WTC11 (cell line): ENCODE results near the gene ATP6V1F. TPM values are rescaled to one million over a fixed set of nuclear protein-coding genes. Genes with fewer than 3 reads are reported as not detected.

Source experiments
- ATAC-seq: fragments of 200-7000 bp; cut with Tn5 transposase; 2 replicates; pipeline ENCODE4 v1.10.0; 2021; ENCODE audit warnings: mild to moderate bottlenecking, moderate library complexity
- CTCF ChIA-PET: fragments of 300-600 bp; sonication (Branson Sonifier 250); formaldehyde crosslinking; loops from one replicate; lab custom pipeline; 2021; ENCODE audit warnings: antibody characterized with exemption; lab: Charles Lee
- POLR2A ChIA-PET: fragments of 350-600 bp; sonication (Branson Sonifier 250); formaldehyde crosslinking; loops from one replicate; lab custom pipeline; 2021; ENCODE audit warnings: antibody characterized with exemption; lab: Charles Lee
- DNase-seq: peaks from one replicate; pipeline ENCODE4 v3.0.0; 2021; ENCODE audit warnings: low spot score
- H3K27ac Mint-ChIP-seq: 2 replicates; pipeline ENCODE4 v1.8.0; 2021; ENCODE audit warnings: mixed read lengths
- H3K27me3 Mint-ChIP-seq: 2 replicates; pipeline ENCODE4 v1.8.0; 2021; ENCODE audit warnings: low read depth, mild to moderate bottlenecking, moderate library complexity, mixed read lengths
- H3K36me3 Mint-ChIP-seq: 2 replicates; pipeline ENCODE4 v1.8.0; 2021; ENCODE audit warnings: mixed read lengths
- H3K4me1 Mint-ChIP-seq: 2 replicates; pipeline ENCODE4 v1.8.0; 2022; ENCODE audit warnings: mixed read lengths
- H3K4me3 Mint-ChIP-seq: 2 replicates; pipeline ENCODE4 v1.8.0; 2021; ENCODE audit warnings: mild to moderate bottlenecking, moderate library complexity, mixed read lengths
- H3K9me3 Mint-ChIP-seq: 2 replicates; pipeline ENCODE4 v1.8.0; 2021; ENCODE audit warnings: mixed read lengths
- ATF1 ChIP-seq: sonication (generic); formaldehyde crosslinking; IDR thresholded peaks from 2 replicates; pipeline ENCODE4 v1.8.1; 2023; ENCODE audit warnings: mild to moderate bottlenecking, moderate library complexity, missing genetic modification reagents
- ELF4 ChIP-seq: sonication (generic); formaldehyde crosslinking; IDR thresholded peaks from 2 replicates; pipeline ENCODE4 v1.8.1; 2022; ENCODE audit warnings: low read depth, mild to moderate bottlenecking, moderate library complexity, missing genetic modification reagents
- EMX1 ChIP-seq: fragments of 250-450 bp; sonication (Bioruptor Pico); IDR thresholded peaks from 2 replicates; pipeline ENCODE4 v1.8.0; 2021; ENCODE audit warnings: mild to moderate bottlenecking
- ETV6 ChIP-seq: sonication (generic); formaldehyde crosslinking; IDR thresholded peaks from 2 replicates; pipeline ENCODE4 v1.8.1; 2022; ENCODE audit warnings: mild to moderate bottlenecking, missing genetic modification reagents
- FOXJ3 ChIP-seq: sonication (generic); formaldehyde crosslinking; IDR thresholded peaks from 2 replicates; pipeline ENCODE4 v1.9.0; 2021; ENCODE audit warnings: missing genetic modification reagents, mild to moderate bottlenecking, borderline replicate concordance
- FOXK1 ChIP-seq: sonication (generic); formaldehyde crosslinking; IDR thresholded peaks from 2 replicates; pipeline ENCODE4 v1.8.0; 2022; ENCODE audit warnings: mild to moderate bottlenecking, moderate library complexity, missing genetic modification reagents
- MYBL2 ChIP-seq: sonication (generic); formaldehyde crosslinking; IDR thresholded peaks from 2 replicates; pipeline ENCODE4 v1.8.1; 2023; ENCODE audit warnings: mild to moderate bottlenecking, moderate library complexity, missing genetic modification reagents
- SMAD3 ChIP-seq: sonication (generic); formaldehyde crosslinking; IDR thresholded peaks from 2 replicates; pipeline ENCODE4 v1.8.0; 2022; ENCODE audit warnings: missing genetic modification reagents, mild to moderate bottlenecking, borderline replicate concordance
- ZNF423 ChIP-seq: fragments of 250-450 bp; sonication (Bioruptor Pico); IDR thresholded peaks from 2 replicates; pipeline ENCODE4 v2.1.2; 2022; ENCODE audit warnings: mild to moderate bottlenecking, moderate library complexity
- total RNA-seq: library from RNA; stranded (reverse); gene quantifications from 3 replicates; pipeline ENCODE4 v1.2.3, GENCODE V29; 2021
- TF ChIP-seq, protein P1 (sequence below): fragments of 250-450 bp; sonication (Bioruptor Pico); IDR thresholded peaks from 2 replicates; pipeline ENCODE4 v1.9.0; 2021; ENCODE audit warnings: mild to moderate bottlenecking, borderline replicate concordance
- TF ChIP-seq, protein P2 (sequence below): sonication (generic); formaldehyde crosslinking; IDR thresholded peaks from 2 replicates; pipeline ENCODE4 v1.8.0; 2022; ENCODE audit warnings: mild to moderate bottlenecking, missing genetic modification reagents
- TF ChIP-seq, protein P3 (sequence below): sonication (generic); formaldehyde crosslinking; IDR thresholded peaks from 2 replicates; pipeline ENCODE4 v1.8.0; 2022; ENCODE audit warnings: missing genetic modification reagents
- TF ChIP-seq, protein P4 (sequence below): sonication (generic); formaldehyde crosslinking; IDR thresholded peaks from 2 replicates; pipeline ENCODE4 v1.8.0; 2023; ENCODE audit warnings: missing genetic modification reagents, mild to moderate bottlenecking, borderline replicate concordance
- TF ChIP-seq, protein P5 (sequence below): sonication (generic); formaldehyde crosslinking; IDR thresholded peaks from 2 replicates; pipeline ENCODE4 v1.8.1; 2022; ENCODE audit warnings: missing genetic modification reagents, borderline replicate concordance
- TF ChIP-seq, protein P6 (sequence below): sonication (generic); formaldehyde crosslinking; IDR thresholded peaks from 2 replicates; pipeline ENCODE4 v1.8.1; 2023; ENCODE audit warnings: mild to moderate bottlenecking, missing genetic modification reagents

The ATP6V1F gene
- total RNA-seq, 1 experiment from 2014 or later, result 117 TPM

DNA sequence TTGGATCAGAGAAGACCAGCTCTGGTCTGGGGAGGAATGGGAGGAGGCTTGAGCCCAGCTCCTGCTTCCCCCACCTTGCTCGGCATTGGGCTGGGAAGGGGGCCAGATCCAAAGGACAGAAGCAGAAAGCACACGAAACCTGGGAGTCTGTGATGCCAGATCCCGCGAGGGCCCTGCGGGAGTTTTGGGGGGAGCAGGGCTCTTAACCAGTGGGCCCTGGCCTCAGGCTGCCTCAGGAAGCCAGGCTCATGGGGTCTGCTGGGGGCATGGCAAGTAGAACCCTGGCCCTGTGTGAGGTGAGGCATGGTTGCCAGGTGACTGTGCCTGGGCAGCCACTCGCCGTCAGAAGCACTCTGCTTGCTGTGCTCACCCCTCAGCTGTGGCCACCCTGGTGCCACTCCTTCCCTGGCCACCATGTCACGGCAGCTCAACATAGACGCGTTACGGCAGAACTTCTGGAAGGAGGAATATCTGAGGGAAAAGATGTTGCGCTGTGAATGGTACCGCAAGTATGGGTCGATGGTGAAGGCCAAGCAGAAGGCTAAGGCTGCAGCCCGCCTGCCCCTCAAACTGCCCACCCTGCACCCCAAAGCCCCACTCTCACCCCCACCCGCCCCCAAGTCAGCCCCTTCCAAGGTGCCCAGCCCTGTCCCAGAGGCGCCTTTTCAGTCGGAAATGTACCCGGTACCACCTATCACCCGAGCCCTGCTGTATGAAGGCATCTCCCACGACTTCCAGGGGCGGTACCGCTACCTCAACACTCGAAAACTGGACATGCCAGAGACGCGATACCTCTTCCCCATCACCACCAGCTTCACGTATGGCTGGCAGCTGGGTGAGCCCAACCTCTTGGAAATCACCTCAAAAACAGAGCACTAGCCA lies 3.6 kb downstream of the ATP6V1F start:
- H3K36me3 Mint-ChIP-seq, result peaks cover 9% of the 10 kb centered on the region
- TF ChIP-seq ETV6 (CRISPR knock-in tag), result no peak
- DNase-seq (no peak), ATAC-seq (no peak)
- ChIA-PET CTCF (no interaction called here), POLR2A (no interaction called here)
- H3K27ac Mint-ChIP-seq, result no peak overlapping the region
- H3K27me3 Mint-ChIP-seq, result peaks cover 42% of the 10 kb centered on the region
- H3K9me3 Mint-ChIP-seq, result no peaks in the 10 kb centered on the region
- no peak overlapping the region for H3K4me3 Mint-ChIP-seq
- H3K4me1 Mint-ChIP-seq, result peaks cover 29% of the 10 kb centered on the region

DNA sequence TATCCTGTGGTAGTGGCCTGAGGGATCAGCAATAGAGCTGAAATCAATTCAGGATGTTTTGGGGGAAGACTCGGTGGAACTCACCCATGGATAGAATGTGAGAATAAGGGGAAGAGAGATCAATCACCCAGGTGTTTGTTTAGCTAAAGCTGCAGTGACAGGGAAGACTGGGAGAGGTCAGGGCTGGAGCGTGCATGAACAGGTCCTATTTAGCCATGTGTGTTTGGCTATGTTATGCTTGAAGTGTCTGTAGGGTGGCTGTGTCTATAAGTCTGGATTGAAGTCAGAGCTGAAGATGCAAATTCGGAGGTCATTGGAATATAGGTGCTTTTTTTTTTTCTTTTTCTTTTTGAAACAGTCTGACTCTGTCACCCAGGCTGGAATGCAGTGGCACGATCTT lies 4.6 kb downstream of the ATP6V1F start:
- CTCF ChIA-PET, result interaction anchor here (0.9 to 4.5 kb wide), 7 partner anchors 13 to 393 kb away, joined by 3 to 44 read pairs (median 4); no protein-coding TSS in a partner anchor
- Mint-ChIP-seq H3K4me3 (no peak overlapping the region; the same call in 1 of the 2 replicates), H3K27me3 (peaks cover 52% of the 10 kb centered on the region), H3K27ac (no peak overlapping the region), H3K4me1 (peaks cover 26% of the 10 kb centered on the region), H3K9me3 (no peaks in the 10 kb centered on the region), H3K36me3 (peaks cover 9% of the 10 kb centered on the region)
- POLR2A ChIA-PET, result interaction anchor here (1.0 kb wide), 2 partner anchors 16 to 34 kb away, joined by 3 to 4 read pairs; no protein-coding TSS in a partner anchor
- ATAC-seq (no peak), DNase-seq (no peak)
- TF ChIP-seq, protein P1, sequence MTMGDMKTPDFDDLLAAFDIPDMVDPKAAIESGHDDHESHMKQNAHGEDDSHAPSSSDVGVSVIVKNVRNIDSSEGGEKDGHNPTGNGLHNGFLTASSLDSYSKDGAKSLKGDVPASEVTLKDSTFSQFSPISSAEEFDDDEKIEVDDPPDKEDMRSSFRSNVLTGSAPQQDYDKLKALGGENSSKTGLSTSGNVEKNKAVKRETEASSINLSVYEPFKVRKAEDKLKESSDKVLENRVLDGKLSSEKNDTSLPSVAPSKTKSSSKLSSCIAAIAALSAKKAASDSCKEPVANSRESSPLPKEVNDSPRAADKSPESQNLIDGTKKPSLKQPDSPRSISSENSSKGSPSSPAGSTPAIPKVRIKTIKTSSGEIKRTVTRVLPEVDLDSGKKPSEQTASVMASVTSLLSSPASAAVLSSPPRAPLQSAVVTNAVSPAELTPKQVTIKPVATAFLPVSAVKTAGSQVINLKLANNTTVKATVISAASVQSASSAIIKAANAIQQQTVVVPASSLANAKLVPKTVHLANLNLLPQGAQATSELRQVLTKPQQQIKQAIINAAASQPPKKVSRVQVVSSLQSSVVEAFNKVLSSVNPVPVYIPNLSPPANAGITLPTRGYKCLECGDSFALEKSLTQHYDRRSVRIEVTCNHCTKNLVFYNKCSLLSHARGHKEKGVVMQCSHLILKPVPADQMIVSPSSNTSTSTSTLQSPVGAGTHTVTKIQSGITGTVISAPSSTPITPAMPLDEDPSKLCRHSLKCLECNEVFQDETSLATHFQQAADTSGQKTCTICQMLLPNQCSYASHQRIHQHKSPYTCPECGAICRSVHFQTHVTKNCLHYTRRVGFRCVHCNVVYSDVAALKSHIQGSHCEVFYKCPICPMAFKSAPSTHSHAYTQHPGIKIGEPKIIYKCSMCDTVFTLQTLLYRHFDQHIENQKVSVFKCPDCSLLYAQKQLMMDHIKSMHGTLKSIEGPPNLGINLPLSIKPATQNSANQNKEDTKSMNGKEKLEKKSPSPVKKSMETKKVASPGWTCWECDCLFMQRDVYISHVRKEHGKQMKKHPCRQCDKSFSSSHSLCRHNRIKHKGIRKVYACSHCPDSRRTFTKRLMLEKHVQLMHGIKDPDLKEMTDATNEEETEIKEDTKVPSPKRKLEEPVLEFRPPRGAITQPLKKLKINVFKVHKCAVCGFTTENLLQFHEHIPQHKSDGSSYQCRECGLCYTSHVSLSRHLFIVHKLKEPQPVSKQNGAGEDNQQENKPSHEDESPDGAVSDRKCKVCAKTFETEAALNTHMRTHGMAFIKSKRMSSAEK (CRISPR knock-in tag), result no peak
- TF ChIP-seq FOXJ3, result no peak
- TF ChIP-seq, protein P2, sequence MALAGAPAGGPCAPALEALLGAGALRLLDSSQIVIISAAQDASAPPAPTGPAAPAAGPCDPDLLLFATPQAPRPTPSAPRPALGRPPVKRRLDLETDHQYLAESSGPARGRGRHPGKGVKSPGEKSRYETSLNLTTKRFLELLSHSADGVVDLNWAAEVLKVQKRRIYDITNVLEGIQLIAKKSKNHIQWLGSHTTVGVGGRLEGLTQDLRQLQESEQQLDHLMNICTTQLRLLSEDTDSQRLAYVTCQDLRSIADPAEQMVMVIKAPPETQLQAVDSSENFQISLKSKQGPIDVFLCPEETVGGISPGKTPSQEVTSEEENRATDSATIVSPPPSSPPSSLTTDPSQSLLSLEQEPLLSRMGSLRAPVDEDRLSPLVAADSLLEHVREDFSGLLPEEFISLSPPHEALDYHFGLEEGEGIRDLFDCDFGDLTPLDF (CRISPR knock-in tag), result no peak
- no peak for TF ChIP-seq MYBL2 (CRISPR knock-in tag)
- no peak for TF ChIP-seq ATF1 (CRISPR knock-in tag)
- TF ChIP-seq ZNF423 (CRISPR knock-in tag), result no peak
- no peak for TF ChIP-seq FOXK1 (CRISPR knock-in tag)
- no peak for TF ChIP-seq ELF4 (CRISPR knock-in tag)
- TF ChIP-seq, protein P3, sequence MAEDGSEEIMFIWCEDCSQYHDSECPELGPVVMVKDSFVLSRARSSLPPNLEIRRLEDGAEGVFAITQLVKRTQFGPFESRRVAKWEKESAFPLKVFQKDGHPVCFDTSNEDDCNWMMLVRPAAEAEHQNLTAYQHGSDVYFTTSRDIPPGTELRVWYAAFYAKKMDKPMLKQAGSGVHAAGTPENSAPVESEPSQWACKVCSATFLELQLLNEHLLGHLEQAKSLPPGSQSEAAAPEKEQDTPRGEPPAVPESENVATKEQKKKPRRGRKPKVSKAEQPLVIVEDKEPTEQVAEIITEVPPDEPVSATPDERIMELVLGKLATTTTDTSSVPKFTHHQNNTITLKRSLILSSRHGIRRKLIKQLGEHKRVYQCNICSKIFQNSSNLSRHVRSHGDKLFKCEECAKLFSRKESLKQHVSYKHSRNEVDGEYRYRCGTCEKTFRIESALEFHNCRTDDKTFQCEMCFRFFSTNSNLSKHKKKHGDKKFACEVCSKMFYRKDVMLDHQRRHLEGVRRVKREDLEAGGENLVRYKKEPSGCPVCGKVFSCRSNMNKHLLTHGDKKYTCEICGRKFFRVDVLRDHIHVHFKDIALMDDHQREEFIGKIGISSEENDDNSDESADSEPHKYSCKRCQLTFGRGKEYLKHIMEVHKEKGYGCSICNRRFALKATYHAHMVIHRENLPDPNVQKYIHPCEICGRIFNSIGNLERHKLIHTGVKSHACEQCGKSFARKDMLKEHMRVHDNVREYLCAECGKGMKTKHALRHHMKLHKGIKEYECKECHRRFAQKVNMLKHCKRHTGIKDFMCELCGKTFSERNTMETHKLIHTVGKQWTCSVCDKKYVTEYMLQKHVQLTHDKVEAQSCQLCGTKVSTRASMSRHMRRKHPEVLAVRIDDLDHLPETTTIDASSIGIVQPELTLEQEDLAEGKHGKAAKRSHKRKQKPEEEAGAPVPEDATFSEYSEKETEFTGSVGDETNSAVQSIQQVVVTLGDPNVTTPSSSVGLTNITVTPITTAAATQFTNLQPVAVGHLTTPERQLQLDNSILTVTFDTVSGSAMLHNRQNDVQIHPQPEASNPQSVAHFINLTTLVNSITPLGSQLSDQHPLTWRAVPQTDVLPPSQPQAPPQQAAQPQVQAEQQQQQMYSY (CRISPR knock-in tag), result no peak
- TF ChIP-seq, protein P4, sequence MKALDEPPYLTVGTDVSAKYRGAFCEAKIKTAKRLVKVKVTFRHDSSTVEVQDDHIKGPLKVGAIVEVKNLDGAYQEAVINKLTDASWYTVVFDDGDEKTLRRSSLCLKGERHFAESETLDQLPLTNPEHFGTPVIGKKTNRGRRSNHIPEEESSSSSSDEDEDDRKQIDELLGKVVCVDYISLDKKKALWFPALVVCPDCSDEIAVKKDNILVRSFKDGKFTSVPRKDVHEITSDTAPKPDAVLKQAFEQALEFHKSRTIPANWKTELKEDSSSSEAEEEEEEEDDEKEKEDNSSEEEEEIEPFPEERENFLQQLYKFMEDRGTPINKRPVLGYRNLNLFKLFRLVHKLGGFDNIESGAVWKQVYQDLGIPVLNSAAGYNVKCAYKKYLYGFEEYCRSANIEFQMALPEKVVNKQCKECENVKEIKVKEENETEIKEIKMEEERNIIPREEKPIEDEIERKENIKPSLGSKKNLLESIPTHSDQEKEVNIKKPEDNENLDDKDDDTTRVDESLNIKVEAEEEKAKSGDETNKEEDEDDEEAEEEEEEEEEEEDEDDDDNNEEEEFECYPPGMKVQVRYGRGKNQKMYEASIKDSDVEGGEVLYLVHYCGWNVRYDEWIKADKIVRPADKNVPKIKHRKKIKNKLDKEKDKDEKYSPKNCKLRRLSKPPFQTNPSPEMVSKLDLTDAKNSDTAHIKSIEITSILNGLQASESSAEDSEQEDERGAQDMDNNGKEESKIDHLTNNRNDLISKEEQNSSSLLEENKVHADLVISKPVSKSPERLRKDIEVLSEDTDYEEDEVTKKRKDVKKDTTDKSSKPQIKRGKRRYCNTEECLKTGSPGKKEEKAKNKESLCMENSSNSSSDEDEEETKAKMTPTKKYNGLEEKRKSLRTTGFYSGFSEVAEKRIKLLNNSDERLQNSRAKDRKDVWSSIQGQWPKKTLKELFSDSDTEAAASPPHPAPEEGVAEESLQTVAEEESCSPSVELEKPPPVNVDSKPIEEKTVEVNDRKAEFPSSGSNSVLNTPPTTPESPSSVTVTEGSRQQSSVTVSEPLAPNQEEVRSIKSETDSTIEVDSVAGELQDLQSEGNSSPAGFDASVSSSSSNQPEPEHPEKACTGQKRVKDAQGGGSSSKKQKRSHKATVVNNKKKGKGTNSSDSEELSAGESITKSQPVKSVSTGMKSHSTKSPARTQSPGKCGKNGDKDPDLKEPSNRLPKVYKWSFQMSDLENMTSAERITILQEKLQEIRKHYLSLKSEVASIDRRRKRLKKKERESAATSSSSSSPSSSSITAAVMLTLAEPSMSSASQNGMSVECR (CRISPR knock-in tag), result no peak
- TF ChIP-seq, protein P5, sequence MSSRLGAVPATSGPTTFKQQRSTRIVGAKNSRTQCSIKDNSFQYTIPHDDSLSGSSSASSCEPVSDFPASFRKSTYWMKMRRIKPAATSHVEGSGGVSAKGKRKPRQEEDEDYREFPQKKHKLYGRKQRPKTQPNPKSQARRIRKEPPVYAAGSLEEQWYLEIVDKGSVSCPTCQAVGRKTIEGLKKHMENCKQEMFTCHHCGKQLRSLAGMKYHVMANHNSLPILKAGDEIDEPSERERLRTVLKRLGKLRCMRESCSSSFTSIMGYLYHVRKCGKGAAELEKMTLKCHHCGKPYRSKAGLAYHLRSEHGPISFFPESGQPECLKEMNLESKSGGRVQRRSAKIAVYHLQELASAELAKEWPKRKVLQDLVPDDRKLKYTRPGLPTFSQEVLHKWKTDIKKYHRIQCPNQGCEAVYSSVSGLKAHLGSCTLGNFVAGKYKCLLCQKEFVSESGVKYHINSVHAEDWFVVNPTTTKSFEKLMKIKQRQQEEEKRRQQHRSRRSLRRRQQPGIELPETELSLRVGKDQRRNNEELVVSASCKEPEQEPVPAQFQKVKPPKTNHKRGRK, result no peak
- no peak for TF ChIP-seq SMAD3 (CRISPR knock-in tag)
- no peak for TF ChIP-seq EMX1 (CRISPR knock-in tag)
- TF ChIP-seq, protein P6, sequence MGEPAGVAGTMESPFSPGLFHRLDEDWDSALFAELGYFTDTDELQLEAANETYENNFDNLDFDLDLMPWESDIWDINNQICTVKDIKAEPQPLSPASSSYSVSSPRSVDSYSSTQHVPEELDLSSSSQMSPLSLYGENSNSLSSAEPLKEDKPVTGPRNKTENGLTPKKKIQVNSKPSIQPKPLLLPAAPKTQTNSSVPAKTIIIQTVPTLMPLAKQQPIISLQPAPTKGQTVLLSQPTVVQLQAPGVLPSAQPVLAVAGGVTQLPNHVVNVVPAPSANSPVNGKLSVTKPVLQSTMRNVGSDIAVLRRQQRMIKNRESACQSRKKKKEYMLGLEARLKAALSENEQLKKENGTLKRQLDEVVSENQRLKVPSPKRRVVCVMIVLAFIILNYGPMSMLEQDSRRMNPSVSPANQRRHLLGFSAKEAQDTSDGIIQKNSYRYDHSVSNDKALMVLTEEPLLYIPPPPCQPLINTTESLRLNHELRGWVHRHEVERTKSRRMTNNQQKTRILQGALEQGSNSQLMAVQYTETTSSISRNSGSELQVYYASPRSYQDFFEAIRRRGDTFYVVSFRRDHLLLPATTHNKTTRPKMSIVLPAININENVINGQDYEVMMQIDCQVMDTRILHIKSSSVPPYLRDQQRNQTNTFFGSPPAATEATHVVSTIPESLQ (CRISPR knock-in tag), result no peak
